Measurements from ENCODE around the gene HECTD2.

HECTD2 gene

DNA sequence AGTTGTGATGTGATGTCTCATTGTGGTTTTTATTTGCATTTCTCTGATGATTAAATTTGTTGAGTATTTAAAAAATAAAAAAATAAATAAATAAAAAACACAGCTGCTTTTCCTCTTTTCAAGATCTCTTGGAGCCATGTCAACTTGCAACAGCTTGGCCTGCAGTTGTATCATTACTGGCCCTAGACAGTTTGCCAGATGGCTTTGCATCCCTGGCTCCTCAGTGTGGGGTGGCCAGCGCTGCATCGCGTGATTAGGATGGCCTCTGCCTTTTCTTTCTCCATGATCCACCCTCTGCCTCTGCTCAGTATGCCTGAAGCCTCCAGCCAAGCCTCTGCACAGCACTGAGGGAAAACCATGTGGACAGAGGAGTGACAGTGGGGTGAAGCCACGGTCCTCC, 126.0 kb downstream of the HECTD2 start:
- no peaks in the 10 kb centered on the region for H3K27me3 ChIP-seq (ENCODE audit: insufficient read depth, low read length)
- H3K4me1 ChIP-seq (ENCODE audit: control insufficient read depth, insufficient read depth, low read length, unreplicated experiment), result peaks cover 3% of the 10 kb centered on the region
- no peak overlapping the region for H3K4me3 ChIP-seq (ENCODE audit: low read depth, low read length)
- no peaks in the 10 kb centered on the region for H3K36me3 ChIP-seq (ENCODE audit: insufficient read depth, low read length)
- no peaks in the 10 kb centered on the region for H3K79me2 ChIP-seq (ENCODE audit: control insufficient read depth, insufficient read depth, low read length, unreplicated experiment)
- H3K27ac ChIP-seq (ENCODE audit: low read depth, low read length), result no peak overlapping the region
- no peak overlapping the region for H2AFZ ChIP-seq (ENCODE audit: low read length, unreplicated experiment)

DNA sequence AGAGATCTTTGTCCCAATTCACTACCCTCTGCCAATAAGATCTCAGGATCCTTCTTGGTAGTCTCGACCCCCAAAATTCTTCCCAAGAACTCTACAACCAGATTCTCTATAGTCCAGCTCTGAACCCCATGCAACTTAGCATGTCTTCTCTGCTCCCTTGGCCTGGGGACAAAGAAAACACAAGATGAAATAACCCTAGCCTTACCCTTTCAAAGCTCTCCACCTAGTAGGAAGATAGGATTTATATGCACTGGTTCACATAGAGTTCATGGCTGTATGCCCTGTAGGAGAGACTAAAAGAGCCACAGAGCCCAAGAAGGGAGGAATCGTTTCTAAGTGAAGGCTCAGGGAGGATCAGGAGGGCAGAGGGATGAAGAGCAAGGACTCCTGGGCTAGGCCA, 126.6 kb downstream of the HECTD2 start:
- Histone ChIP-seq H3K4me3 (ENCODE audit: low read depth, low read length) (no peak overlapping the region), H3K27ac (ENCODE audit: low read depth, low read length) (no peak overlapping the region), H3K4me1 (ENCODE audit: control insufficient read depth, insufficient read depth, low read length, unreplicated experiment) (peaks cover 3% of the 10 kb centered on the region), H3K36me3 (ENCODE audit: insufficient read depth, low read length) (no peaks in the 10 kb centered on the region), H3K27me3 (ENCODE audit: insufficient read depth, low read length) (no peaks in the 10 kb centered on the region), H3K79me2 (ENCODE audit: control insufficient read depth, insufficient read depth, low read length, unreplicated experiment) (no peaks in the 10 kb centered on the region), H2AFZ (ENCODE audit: low read length, unreplicated experiment) (no peak overlapping the region)

DNA sequence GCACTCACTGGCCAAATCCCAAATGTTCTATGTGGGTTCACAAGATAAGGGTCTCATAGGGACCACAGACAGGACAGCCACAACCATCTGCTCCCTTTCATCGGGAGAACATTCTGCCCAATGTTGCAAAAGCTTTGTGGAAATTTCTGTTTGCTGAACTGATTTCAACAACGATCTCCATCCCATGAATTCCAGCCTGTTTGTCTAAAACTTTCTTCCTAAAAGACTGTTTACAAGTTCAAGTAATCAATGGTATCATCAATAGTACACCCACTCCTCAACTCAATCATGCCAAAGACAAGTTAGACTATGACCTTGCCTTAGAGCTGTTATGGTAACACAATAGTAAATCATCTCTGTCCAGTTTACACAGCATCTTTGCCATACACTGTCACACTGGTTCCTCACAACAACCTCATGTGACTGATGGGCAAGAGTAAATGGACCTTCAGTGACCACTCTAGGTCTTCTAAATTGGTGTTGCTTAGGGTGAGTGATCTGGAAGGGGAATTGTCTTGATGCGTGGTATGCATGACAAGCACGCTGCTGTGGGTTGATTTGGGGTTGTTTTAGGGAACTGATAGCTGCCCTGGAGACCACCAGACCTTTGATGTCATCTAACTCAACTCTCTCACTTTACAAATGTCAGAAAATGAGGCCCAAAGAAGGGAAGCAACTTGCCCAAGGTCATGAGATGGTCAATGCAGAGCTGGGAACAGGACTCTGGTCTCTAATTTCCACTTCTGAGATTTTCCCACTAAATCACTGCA, 127.7 kb downstream of the HECTD2 start:
- Histone ChIP-seq H3K4me1 (ENCODE audit: control insufficient read depth, insufficient read depth, low read length, unreplicated experiment) (peaks cover 3% of the 10 kb centered on the region), H3K27me3 (ENCODE audit: insufficient read depth, low read length) (no peaks in the 10 kb centered on the region), H3K27ac (ENCODE audit: low read depth, low read length) (no peak overlapping the region), H3K79me2 (ENCODE audit: control insufficient read depth, insufficient read depth, low read length, unreplicated experiment) (no peaks in the 10 kb centered on the region), H2AFZ (ENCODE audit: low read length, unreplicated experiment) (no peak overlapping the region), H3K36me3 (ENCODE audit: insufficient read depth, low read length) (no peaks in the 10 kb centered on the region), H3K4me3 (ENCODE audit: low read depth, low read length) (no peak overlapping the region)

GRCh38 chr10:91539930-91540329, 129.8 kb downstream of the HECTD2 start:
- H3K27me3 ChIP-seq (ENCODE audit: insufficient read depth, low read length), result no peaks in the 10 kb centered on the region
- no peaks in the 10 kb centered on the region for H3K36me3 ChIP-seq (ENCODE audit: insufficient read depth, low read length)
- no peak overlapping the region for H2AFZ ChIP-seq (ENCODE audit: low read length, unreplicated experiment)
- no peak overlapping the region for H3K4me3 ChIP-seq (ENCODE audit: low read depth, low read length)
- H3K79me2 ChIP-seq (ENCODE audit: control insufficient read depth, insufficient read depth, low read length, unreplicated experiment), result no peaks in the 10 kb centered on the region
- H3K27ac ChIP-seq (ENCODE audit: low read depth, low read length), result no peak overlapping the region
- peaks cover 3% of the 10 kb centered on the region for H3K4me1 ChIP-seq (ENCODE audit: control insufficient read depth, insufficient read depth, low read length, unreplicated experiment)

- no peak overlapping the region for H3K4me3 ChIP-seq (ENCODE audit: low read depth, low read length)
- H3K4me1 ChIP-seq (ENCODE audit: control insufficient read depth, insufficient read depth, low read length, unreplicated experiment), result peaks cover 3% of the 10 kb centered on the region
- H3K79me2 ChIP-seq (ENCODE audit: control insufficient read depth, insufficient read depth, low read length, unreplicated experiment), result no peaks in the 10 kb centered on the region
- H3K27me3 ChIP-seq (ENCODE audit: insufficient read depth, low read length), result no peaks in the 10 kb centered on the region
- no peak overlapping the region for H3K27ac ChIP-seq (ENCODE audit: low read depth, low read length)
- H2AFZ ChIP-seq (ENCODE audit: low read length, unreplicated experiment), result no peak overlapping the region
- no peaks in the 10 kb centered on the region for H3K36me3 ChIP-seq (ENCODE audit: insufficient read depth, low read length)
Observed at GRCh38 chr10:91540733-91541132, 130.6 kb downstream of the HECTD2 start.

GRCh38 chr10:91541481-91541880, 131.3 kb downstream of the HECTD2 start:
- Histone ChIP-seq H3K27me3 (ENCODE audit: insufficient read depth, low read length) (no peaks in the 10 kb centered on the region), H3K4me1 (ENCODE audit: control insufficient read depth, insufficient read depth, low read length, unreplicated experiment) (peaks cover 3% of the 10 kb centered on the region), H3K36me3 (ENCODE audit: insufficient read depth, low read length) (no peaks in the 10 kb centered on the region), H3K4me3 (ENCODE audit: low read depth, low read length) (no peak overlapping the region), H3K79me2 (ENCODE audit: control insufficient read depth, insufficient read depth, low read length, unreplicated experiment) (no peaks in the 10 kb centered on the region), H2AFZ (ENCODE audit: low read length, unreplicated experiment) (no peak overlapping the region), H3K27ac (ENCODE audit: low read depth, low read length) (no peak overlapping the region)

DNA sequence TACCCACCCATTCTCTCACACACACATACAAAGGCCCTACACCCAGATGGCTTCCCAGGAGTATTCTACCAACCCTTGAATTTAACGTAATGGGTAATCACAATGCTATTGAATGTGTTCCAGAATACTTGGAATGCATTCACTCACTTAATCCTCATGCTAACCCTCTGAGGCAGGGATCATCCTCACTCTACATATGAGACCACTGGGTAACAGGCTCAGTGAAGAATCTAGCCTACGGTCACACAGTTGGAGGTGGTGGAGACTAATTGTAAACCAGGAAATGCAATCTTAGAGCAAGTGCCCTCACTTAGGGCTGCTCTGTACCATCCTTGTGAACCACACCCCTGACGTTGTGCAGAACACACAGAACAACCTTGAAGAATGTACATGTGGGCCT, 135.2 kb downstream of the HECTD2 start:
- no peaks in the 10 kb centered on the region for H3K36me3 ChIP-seq (ENCODE audit: insufficient read depth, low read length)
- H3K27ac ChIP-seq (ENCODE audit: low read depth, low read length), result no peak overlapping the region
- H3K79me2 ChIP-seq (ENCODE audit: control insufficient read depth, insufficient read depth, low read length, unreplicated experiment), result no peaks in the 10 kb centered on the region
- H2AFZ ChIP-seq (ENCODE audit: low read length, unreplicated experiment), result no peak overlapping the region
- H3K27me3 ChIP-seq (ENCODE audit: insufficient read depth, low read length), result no peaks in the 10 kb centered on the region
- H3K4me3 ChIP-seq (ENCODE audit: low read depth, low read length), result no peak overlapping the region
- H3K4me1 ChIP-seq (ENCODE audit: control insufficient read depth, insufficient read depth, low read length, unreplicated experiment), result peaks cover 3% of the 10 kb centered on the region

- Histone ChIP-seq H3K4me3 (ENCODE audit: low read depth, low read length) (no peak overlapping the region), H3K27me3 (ENCODE audit: insufficient read depth, low read length) (no peaks in the 10 kb centered on the region), H3K36me3 (ENCODE audit: insufficient read depth, low read length) (no peaks in the 10 kb centered on the region), H3K4me1 (ENCODE audit: control insufficient read depth, insufficient read depth, low read length, unreplicated experiment) (peaks cover 1% of the 10 kb centered on the region), H3K27ac (ENCODE audit: low read depth, low read length) (no peak overlapping the region), H2AFZ (ENCODE audit: low read length, unreplicated experiment) (no peak overlapping the region), H3K79me2 (ENCODE audit: control insufficient read depth, insufficient read depth, low read length, unreplicated experiment) (no peaks in the 10 kb centered on the region)
Observed at GRCh38 chr10:91545838-91546237, 135.7 kb downstream of the HECTD2 start.

- no peak overlapping the region for H3K27ac ChIP-seq (ENCODE audit: low read depth, low read length)
- H3K4me1 ChIP-seq (ENCODE audit: control insufficient read depth, insufficient read depth, low read length, unreplicated experiment), result no peaks in the 10 kb centered on the region
- no peak overlapping the region for H2AFZ ChIP-seq (ENCODE audit: low read length, unreplicated experiment)
- no peaks in the 10 kb centered on the region for H3K27me3 ChIP-seq (ENCODE audit: insufficient read depth, low read length)
- no peaks in the 10 kb centered on the region for H3K36me3 ChIP-seq (ENCODE audit: insufficient read depth, low read length)
- H3K79me2 ChIP-seq (ENCODE audit: control insufficient read depth, insufficient read depth, low read length, unreplicated experiment), result no peaks in the 10 kb centered on the region
- no peak overlapping the region for H3K4me3 ChIP-seq (ENCODE audit: low read depth, low read length)
Observed at GRCh38 chr10:91549262-91549661, 139.1 kb downstream of the HECTD2 start.

DNA sequence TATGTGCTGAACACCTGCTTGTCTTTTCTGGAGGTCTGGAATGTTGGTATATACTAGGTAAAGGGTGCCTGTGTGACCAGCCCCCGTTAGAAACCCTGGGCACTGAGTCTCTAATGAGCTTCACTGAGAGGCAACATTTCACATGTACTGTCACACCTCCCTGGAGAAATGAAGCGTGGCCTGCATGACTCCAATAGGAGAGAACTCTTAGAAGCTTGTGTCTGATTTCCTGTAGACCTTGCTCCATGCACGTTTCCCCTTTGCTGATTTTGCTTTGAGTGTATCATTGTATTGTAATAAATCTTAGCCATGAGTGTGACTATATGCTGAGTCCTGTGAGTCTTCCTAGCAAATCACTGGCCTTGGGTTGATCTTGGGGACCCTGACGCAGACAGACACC, 139.9 kb downstream of the HECTD2 start:
- Histone ChIP-seq H3K27ac (ENCODE audit: low read depth, low read length) (no peak overlapping the region), H3K4me1 (ENCODE audit: control insufficient read depth, insufficient read depth, low read length, unreplicated experiment) (no peaks in the 10 kb centered on the region), H3K79me2 (ENCODE audit: control insufficient read depth, insufficient read depth, low read length, unreplicated experiment) (no peaks in the 10 kb centered on the region), H2AFZ (ENCODE audit: low read length, unreplicated experiment) (no peak overlapping the region), H3K4me3 (ENCODE audit: low read depth, low read length) (no peak overlapping the region), H3K27me3 (ENCODE audit: insufficient read depth, low read length) (no peaks in the 10 kb centered on the region), H3K36me3 (ENCODE audit: insufficient read depth, low read length) (no peaks in the 10 kb centered on the region)

DNA sequence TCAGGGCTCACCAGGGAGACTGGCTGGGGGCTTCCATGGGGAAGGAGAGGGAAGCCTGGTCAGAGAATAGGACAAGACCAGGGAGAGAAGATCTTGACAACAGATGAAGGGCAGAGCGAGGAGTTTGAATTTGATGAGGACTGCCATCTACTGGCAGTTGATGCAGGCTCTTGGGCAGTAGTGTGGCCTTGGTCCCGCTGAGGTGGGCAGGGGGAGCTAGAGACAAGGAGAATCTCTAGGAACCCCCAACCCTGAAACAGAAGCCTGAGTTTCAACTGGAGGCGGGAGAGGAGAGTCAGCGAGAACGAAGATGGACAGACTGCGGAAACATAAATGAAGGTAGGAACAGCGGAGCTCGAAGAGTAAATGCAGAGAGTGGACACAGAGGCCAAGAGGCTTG, 141.7 kb downstream of the HECTD2 start:
- peak overlapping the region; percentile 64 for H2AFZ ChIP-seq (ENCODE audit: low read length, unreplicated experiment)
- no peak overlapping the region for H3K27ac ChIP-seq (ENCODE audit: low read depth, low read length)
- H3K4me3 ChIP-seq (ENCODE audit: low read depth, low read length), result no peak overlapping the region; the same call in 1 of the 2 replicates
- no peaks in the 10 kb centered on the region for H3K79me2 ChIP-seq (ENCODE audit: control insufficient read depth, insufficient read depth, low read length, unreplicated experiment)
- no peaks in the 10 kb centered on the region for H3K36me3 ChIP-seq (ENCODE audit: insufficient read depth, low read length)
- no peaks in the 10 kb centered on the region for H3K4me1 ChIP-seq (ENCODE audit: control insufficient read depth, insufficient read depth, low read length, unreplicated experiment)
- no peaks in the 10 kb centered on the region for H3K27me3 ChIP-seq (ENCODE audit: insufficient read depth, low read length)

Data from ACC112 (cell line).